OCI-LY7 (cell line): ENCODE data around the gene SDCCAG8. TPM values are rescaled to one million over a fixed set of nuclear protein-coding genes. Genes with fewer than 3 reads are reported as not detected.

Experiments
- BruUV-seq: library from RNA; stranded (reverse); fragments of 400-500 nt; replicated peaks from 2 replicates; lab custom pipeline; 2021; lab: Mats Ljungman, UMichigan
- CTCF ChIA-PET: fragments of 300-600 bp; sonication (Branson Sonifier 250); formaldehyde crosslinking; loops from one replicate; lab custom pipeline; 2022; ENCODE audit warnings: antibody characterized with exemption; ENCODE audit not compliant: unreplicated experiment; lab: Charles Lee
- POLR2A ChIA-PET: fragments of 300-600 bp; sonication (Branson Sonifier 250); formaldehyde crosslinking; loops from one replicate; lab custom pipeline; 2022; ENCODE audit warnings: antibody characterized with exemption; lab: Charles Lee
- DNase-seq: peaks from one replicate; pipeline ENCODE4 v3.0.0-alpha.2; 2015; ENCODE audit warnings: low spot score
- H2AFZ ChIP-seq: fragments of 200-600 bp; sonication (generic), shearing (Covaris generic); 2 replicates; pipeline ENCODE4 v1.6.1; 2014; ENCODE audit warnings: mild to moderate bottlenecking, antibody characterized with exemption, low read length, moderate library complexity
- H3K27ac ChIP-seq: fragments of 200-600 bp; sonication (generic); 2 replicates; pipeline ENCODE4 v1.5.1; 2014; ENCODE audit warnings: mixed run types, low read depth, mild to moderate bottlenecking, moderate library complexity, low read length, inconsistent platforms; ENCODE audit not compliant: poor library complexity, severe bottlenecking
- H3K36me3 ChIP-seq: fragments of 200-600 bp; sonication (generic); 2 replicates; pipeline ENCODE4 v1.6.1; 2014; ENCODE audit warnings: mild to moderate bottlenecking, antibody characterized with exemption, low read length, moderate library complexity, mixed read lengths; ENCODE audit not compliant: insufficient read depth
- H3K4me1 ChIP-seq: fragments of 200-600 bp; sonication (generic); 2 replicates; pipeline ENCODE4 v1.5.1; 2014; ENCODE audit warnings: mild to moderate bottlenecking, low read length; ENCODE audit not compliant: insufficient read depth, poor library complexity, severe bottlenecking
- H3K4me2 ChIP-seq: fragments of 200-600 bp; sonication (generic); 2 replicates; pipeline ENCODE4 v1.6.1; 2014; ENCODE audit warnings: mild to moderate bottlenecking, low read length
- H3K4me3 ChIP-seq: fragments of 200-600 bp; sonication (generic); 2 replicates; pipeline ENCODE4 v1.5.1; 2014; ENCODE audit warnings: mild to moderate bottlenecking, low read depth, low read length; ENCODE audit not compliant: poor library complexity, severe bottlenecking
- H3K79me2 ChIP-seq: fragments of 200-600 bp; sonication (generic); 2 replicates; pipeline ENCODE4 v1.6.1; 2016; ENCODE audit warnings: low read depth, mild to moderate bottlenecking, low read length, moderate library complexity, mixed read lengths; ENCODE audit not compliant: insufficient read depth
- H3K9me2 ChIP-seq: fragments of 200-600 bp; sonication (generic); 2 replicates; pipeline ENCODE4 v1.6.1; 2016; ENCODE audit warnings: mild to moderate bottlenecking, low read length, mixed read lengths; ENCODE audit not compliant: insufficient read depth
- H3K9me3 ChIP-seq: fragments of 200-600 bp; sonication (generic); 2 replicates; pipeline ENCODE4 v1.6.1; 2014; ENCODE audit warnings: mild to moderate bottlenecking, mixed run types, low read length, mixed read lengths
- H4K20me1 ChIP-seq: fragments of 200-600 bp; sonication (generic); 2 replicates; pipeline ENCODE4 v1.6.1; 2014; ENCODE audit warnings: mild to moderate bottlenecking, antibody characterized with exemption, low read length, moderate library complexity, mixed read lengths; ENCODE audit not compliant: insufficient read depth
- CTCF ChIP-seq: fragments of 200-600 bp; sonication (generic); conservative IDR thresholded peaks from 2 replicates; pipeline ENCODE4 v1.5.1; 2014; ENCODE audit warnings: mild to moderate bottlenecking, antibody characterized with exemption, low read length, moderate library complexity, mixed read lengths
- EZH2phosphoT487 ChIP-seq: fragments of 200-600 bp; sonication (generic); IDR thresholded peaks from 2 replicates; pipeline ENCODE4 v1.6.1; 2018; ENCODE audit warnings: low read depth, borderline replicate concordance, mild to moderate bottlenecking, mixed run types, antibody characterized with exemption, low read length, moderate library complexity, mixed read lengths
- intact Hi-C: fragments of 100-400 bp; cut with micrococcal nuclease; formaldehyde crosslinking; loops from one replicate; pipeline ENCODE4 v1.10.0; 2022; ENCODE audit not compliant: unreplicated experiment
- total RNA-seq, 2 experiments: library from RNA; depleted of rRNA in 1 of 2; stranded (reverse); fragments of >200 nt in 1 of 2; shearing (Covaris generic) in 1 of 2; gene quantifications; 2 replicates each; pipeline ENCODE4 v1.2.3, GENCODE V29; 2014 to 2022

Gene SDCCAG8
- total RNA-seq, 2 experiments from 2014 or later: 18.1 to 28.7 TPM

- no peak overlapping the region for H3K27ac ChIP-seq
- H3K9me2 ChIP-seq: no peaks in the 10 kb centered on the region
- BruUV-seq: no TSS peak
- H4K20me1 ChIP-seq: no peaks in the 10 kb centered on the region
- no peaks in the 10 kb centered on the region for H3K4me1 ChIP-seq
- H3K9me3 ChIP-seq: no peaks in the 10 kb centered on the region
- POLR2A ChIA-PET: interaction anchor here (1.3 kb wide), 1 partner anchor 22 kb away, joined by 6 read pairs; no protein-coding TSS in a partner anchor
- no peaks in the 10 kb centered on the region for H3K36me3 ChIP-seq
- TF ChIP-seq CTCF (no peak), EZH2phosphoT487 (no peak)
- CTCF ChIA-PET: no interaction called here
- no peak overlapping the region for H2AFZ ChIP-seq
- intact Hi-C loops: no loop called here
- H3K79me2 ChIP-seq: no peaks in the 10 kb centered on the region
- DNase-seq: no peak
- no peak overlapping the region for H3K4me3 ChIP-seq
- H3K4me2 ChIP-seq: no peak overlapping the region
Measured at GRCh38 chr1:243367314-243367713, 111.5 kb downstream of the SDCCAG8 start.

DNA sequence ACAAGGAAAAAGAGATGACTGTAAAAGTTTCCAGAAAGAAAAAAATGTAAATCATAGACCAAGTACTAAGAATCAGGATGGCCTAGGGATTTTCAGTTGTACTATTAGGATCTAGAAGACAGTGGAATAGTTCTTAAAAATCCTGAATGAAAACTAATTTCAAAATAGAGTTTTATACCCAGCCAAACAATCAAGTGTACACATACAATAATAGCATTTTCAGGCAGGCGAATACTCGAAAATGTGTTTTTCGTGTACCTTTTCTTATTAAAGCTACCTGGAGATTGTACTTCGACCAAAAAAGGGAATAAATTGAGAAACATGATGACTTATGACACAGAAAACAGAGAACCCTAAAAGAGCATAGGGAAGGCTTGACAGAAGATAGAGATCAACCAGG lies 118.6 kb downstream of the SDCCAG8 start:
- BruUV-seq: no TSS peak
- CTCF ChIA-PET: no interaction called here

More for the DNA sequence above, 118.6 kb downstream of the SDCCAG8 start:
- POLR2A ChIA-PET: interaction anchor here (0.6 kb wide), 1 partner anchor 687 kb away, joined by 3 read pairs; no protein-coding TSS in a partner anchor
- Histone ChIP-seq H3K79me2 (no peaks in the 10 kb centered on the region), H3K4me3 (no peak overlapping the region), H3K36me3 (no peaks in the 10 kb centered on the region), H3K4me2 (no peak overlapping the region), H3K27ac (no peak overlapping the region), H3K4me1 (no peaks in the 10 kb centered on the region), H4K20me1 (no peaks in the 10 kb centered on the region), H3K9me2 (no peaks in the 10 kb centered on the region), H3K9me3 (peaks cover 8% of the 10 kb centered on the region; the same call in 1 of the 2 replicates), H2AFZ (no peak overlapping the region)
- TF ChIP-seq CTCF (no peak), EZH2phosphoT487 (no peak)
- intact Hi-C loops: no loop called here
- no peak for DNase-seq
